Heart left ventricle (tissue), 16 donors: Measurements from ENCODE around the gene KRTAP10-5. TPM values are rescaled to one million over a fixed set of nuclear protein-coding genes. Genes with fewer than 3 reads are reported as not detected.

Experiments used
- ATAC-seq, 4 donors: fragments of 200-7000 bp; cut with Tn5 transposase; one replicate each; pipeline ENCODE4 v1.9.1; 2020 to 2022; ENCODE audit warnings: moderate library complexity in 4 of 4, mild to moderate bottlenecking in 3 of 4, moderate number of reproducible peaks in 1 of 4
- DNase-seq, 5 donors: peaks; one replicate each; pipeline ENCODE4 v3.0.0-alpha.2; 2020
- H3K27ac ChIP-seq, 12 donors: fragments of 200-600 bp; sonication (generic) in 4 of 12; one replicate each; pipeline versions ENCODE4 v1.5.0 to v1.8.0; 2016 to 2022; ENCODE audit warnings: mild to moderate bottlenecking in 2 of 12
- H3K27me3 ChIP-seq, 9 donors: fragments of 200-600 bp; sonication (generic) in 2 of 9; one replicate each; pipeline versions ENCODE4 v1.5.1 to v1.8.0; 2016 to 2022; ENCODE audit warnings: mild to moderate bottlenecking in 3 of 9
- H3K36me3 ChIP-seq, 9 donors: fragments of 200-600 bp; sonication (generic) in 2 of 9; one replicate each; pipeline versions ENCODE4 v1.5.0 to v1.8.0; 2018 to 2022; ENCODE audit warnings: mild to moderate bottlenecking in 2 of 9
- H3K4me1 ChIP-seq, 12 donors: fragments of 200-600 bp; sonication (generic) in 4 of 12; one replicate each; pipeline versions ENCODE4 v1.5.0 to v1.8.0; 2016 to 2022; ENCODE audit warnings: mild to moderate bottlenecking in 3 of 12
- H3K4me3 ChIP-seq, 12 donors: fragments of 200-600 bp; sonication (generic) in 4 of 12; one replicate each; pipeline versions ENCODE4 v1.5.0 to v1.8.0; 2017 to 2022; ENCODE audit warnings: mild to moderate bottlenecking in 9 of 12, moderate library complexity in 4 of 12
- H3K9me3 ChIP-seq, 12 donors: fragments of 200-600 bp; sonication (generic) in 4 of 12; one replicate each; pipeline versions ENCODE4 v1.5.0 to v1.8.0; 2016 to 2022; ENCODE audit warnings: mild to moderate bottlenecking in 1 of 12
- CTCF ChIP-seq, 12 donors: fragments of 200-600 bp; sonication (generic) in 4 of 12; IDR thresholded peaks; one replicate each; pipeline versions ENCODE4 v1.5.0 to v1.8.0; 2018 to 2022; ENCODE audit warnings: antibody characterized with exemption in 12 of 12, mild to moderate bottlenecking in 5 of 12
- POLR2A ChIP-seq, 2 donors: fragments of 450-650 bp; IDR thresholded peaks; one replicate each; pipeline ENCODE4 v1.6.1; 2017; ENCODE audit warnings: antibody characterized with exemption in 2 of 2, mild to moderate bottlenecking in 2 of 2, moderate library complexity in 2 of 2
- WGBS, 4 donors: extraction: QIAGEN DNeasy Blood & Tissue Kit in 2 of 4; methylation state at CpG; one replicate each; pipeline versions ENCODE4 v1.1.5 to v1.1.7; 2013 to 2018; 5-methylcytosine and 5-hydroxymethylcytosine counted together
- intact Hi-C, 10 donors: fragments of 100-400 bp; cut with DNase I; formaldehyde crosslinking; loops; one replicate each; pipeline versions ENCODE4 v1.11.1 to v1.14.2; 2022
- polyA plus RNA-seq, 2 donors: library from polyadenylated mRNA; stranded (reverse); fragments of 200-250 nt; gene quantifications; one replicate each; pipeline ENCODE4 v1.2.3, GENCODE V29; 2013
- total RNA-seq, 9 donors: library from RNA; depleted of rRNA in 2 of 9; stranded (reverse); fragments of >200 nt in 2 of 9; fragmentation: NEBNext Ultra II Directional in 3 of 9; extraction: Animal tissue kit (Norgen Biotek cat#: 25700) in 3 of 9; gene quantifications; one replicate each; pipeline versions ENCODE4 v1.1.0 to v1.2.4, GENCODE V29; 2016 to 2023
- donor health status: ischemic (EF 13 %, LVEDD 7.1; RV severe dilation, severe dysfunction).
- donor health status: healthy with polysubstance abuse.
- donor health status: DM: no; HTN: yes; CAD: no.
- donor health status: DM: no; HTN: no; CAD: no.
- donor health status: ischemic (EF 25% LVEDD 6.9; RV normal size, moderate dysfunction).
- donor health status: ischemic (EF 25% LVEDD 5.7; RV mildly dilated, moderate dysfunction).
- donor health status: healthy.
- donor health status: DM: yes; HTN: yes; CAD: no.
- donor health status: ischemic (EF 35%, LVEDD 5.7; RV mildly dilated, moderate dysfunction).
- donor health status: nonischemic (EF 11% LVEDD 7.7; RV severe dilation, severe dysfunction).
- donor health status: DM: yes; HTN: yes; CAD: no.
- donor health status: PGD.
- donor health status: ischemic (EF 29% LVEDD 5.4; RV normal size, mild dysfunction).
- donor health status: nonischemic (EF 23%, LVEDD 6.1; RV moderate dilation, normal function).

Gene KRTAP10-5
- total and polyA plus RNA-seq, 11 donors, result not detected

DNA sequence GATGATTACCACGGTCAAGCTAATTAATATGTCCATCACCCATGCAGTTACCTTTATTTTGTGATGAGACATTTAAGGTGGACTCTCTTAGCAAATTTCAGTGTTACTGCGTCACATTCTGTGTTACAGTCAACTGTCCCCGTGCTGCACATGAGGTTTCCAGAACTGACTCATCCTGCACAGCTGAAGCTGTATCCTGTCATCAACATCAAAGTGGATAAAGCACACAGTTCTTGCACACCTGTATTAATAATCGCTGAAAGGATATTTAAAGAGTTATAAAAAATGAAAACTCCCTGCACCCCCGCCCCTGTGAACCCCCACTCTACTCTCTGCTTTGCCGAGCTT is 3.4 kb upstream of the KRTAP10-5 start:
- DNase-seq, result no peak
- Histone ChIP-seq H3K4me3 (no peak overlapping the region), H3K27ac (no peak overlapping the region), H3K4me1 (no peaks in the 10 kb centered on the region), H3K36me3 (no peaks in the 10 kb centered on the region), H3K9me3 (peaks cover 0 to 19% (median 7%) of the 10 kb centered on the region in 12 donors), H3K27me3 (peaks cover 0 to 29% (median 0%) of the 10 kb centered on the region in 9 donors)
- ATAC-seq, result no peak
- intact Hi-C loops, result no loop called here
- TF ChIP-seq POLR2A (IDR thresholded peaks at IDR 0.05) (no peak), CTCF (IDR thresholded peaks at IDR 0.05) (no peak)
- 69 to 80% (median 78%) methylated on average over 6 of the region's 6 CpGs for WGBS, 4 donors

- H3K27me3 ChIP-seq, result peaks cover 0 to 29% (median 0%) of the 10 kb centered on the region in 9 donors
- H3K27ac ChIP-seq, result no peak overlapping the region
- H3K9me3 ChIP-seq, result peaks cover 0 to 21% (median 7%) of the 10 kb centered on the region in 12 donors
- 11 to 17% (median 13%) methylated on average over 11 of the region's 11 CpGs for WGBS, 4 donors
- intact Hi-C loops, result no loop called here
- no peaks in the 10 kb centered on the region for H3K36me3 ChIP-seq
- no peak overlapping the region for H3K4me3 ChIP-seq
- DNase-seq (peak in 1 of 5 donors; percentile 33), ATAC-seq (peak in 2 of 4 donors; percentile 70 to 81)
- TF ChIP-seq POLR2A (IDR thresholded peaks at IDR 0.05) (no peak), CTCF (IDR thresholded peaks at IDR 0.05) (no peak)
- no peaks in the 10 kb centered on the region for H3K4me1 ChIP-seq
Observed at GRCh38 chr21:44583089-44583799, 2.8 kb upstream of the KRTAP10-5 start.

GRCh38 chr21:44582055-44582454 is 1.7 kb upstream of the KRTAP10-5 start:
- no peaks in the 10 kb centered on the region for H3K36me3 ChIP-seq
- TF ChIP-seq POLR2A (IDR thresholded peaks at IDR 0.05), result no peak
- no peak for TF ChIP-seq CTCF (IDR thresholded peaks at IDR 0.05)
- no peak for ATAC-seq
- no peak overlapping the region for H3K4me3 ChIP-seq
- DNase-seq, result no peak
- 56 to 72% (median 66%) methylated on average over 15 of the region's 15 CpGs for WGBS, 4 donors
- intact Hi-C loops, result no loop called here
- H3K4me1 ChIP-seq, result no peaks in the 10 kb centered on the region
- H3K27me3 ChIP-seq, result peaks cover 0 to 29% (median 0%) of the 10 kb centered on the region in 9 donors
- no peak overlapping the region for H3K27ac ChIP-seq
- peaks cover 0 to 33% (median 10%) of the 10 kb centered on the region in 12 donors for H3K9me3 ChIP-seq

- DNase-seq (no peak), ATAC-seq (no peak)
- 79 to 86% (median 81%) methylated on average over 3 of the region's 3 CpGs for WGBS, 4 donors
- H3K9me3 ChIP-seq, result peaks cover 0 to 40% (median 12%) of the 10 kb centered on the region in 12 donors
- no peak overlapping the region for H3K4me3 ChIP-seq
- no peaks in the 10 kb centered on the region for H3K36me3 ChIP-seq
- TF ChIP-seq CTCF (IDR thresholded peaks at IDR 0.05), result no peak
- no peak for TF ChIP-seq POLR2A (IDR thresholded peaks at IDR 0.05)
- H3K27ac ChIP-seq, result no peak overlapping the region
- peaks cover 0 to 23% (median 0%) of the 10 kb centered on the region in 9 donors for H3K27me3 ChIP-seq
- no peaks in the 10 kb centered on the region for H3K4me1 ChIP-seq
- intact Hi-C loops, result no loop called here
Observed at GRCh38 chr21:44581158-44581557, 754 bp upstream of the KRTAP10-5 start.
